Stimulated activated CD4-positive, alpha-beta T cell treated with anti-CD3 and anti-CD28 coated beads, Interleukin-2, amount 100 ng/mL, for 4 hours (primary cell): ENCODE results near the gene NANP.
"Not testable (repeated sequence)": the region's sequence is repeated elsewhere in the genome, so short reads cannot be mapped to it uniquely, and the experiment has no call there.

Source experiments
- DNase-seq: peaks from one replicate; pipeline ENCODE4 v3.0.0-alpha.2; 2020; ENCODE audit warnings: low read depth

NANP gene

DNA sequence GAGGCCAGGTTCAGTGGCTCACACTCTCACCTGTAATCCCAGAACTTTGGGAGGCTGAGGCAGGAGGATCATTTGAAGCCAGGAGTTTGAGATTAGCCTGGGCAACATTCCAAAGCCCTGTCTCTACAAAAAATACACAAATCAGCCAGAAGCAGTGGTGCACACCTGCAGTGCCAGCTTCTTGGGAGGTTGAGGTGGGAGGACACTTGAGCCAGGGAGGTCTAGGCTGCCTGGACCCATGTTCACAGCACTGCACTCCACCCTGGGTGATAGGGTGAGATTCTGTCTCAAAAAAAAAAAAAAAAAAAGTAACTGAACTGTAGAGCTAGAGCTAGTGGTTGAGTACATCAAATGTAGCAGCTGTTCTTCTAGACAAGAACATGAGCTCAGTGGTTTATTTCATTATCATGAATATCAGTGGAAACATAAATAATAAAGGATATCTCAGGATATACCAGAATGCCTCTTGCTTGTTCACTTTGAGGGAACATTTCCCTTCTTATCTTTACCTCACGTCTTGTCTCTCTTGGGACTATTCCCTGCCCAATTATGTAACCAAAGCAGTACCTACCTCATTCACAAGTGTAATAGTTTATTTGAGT is 17.6 kb downstream of the NANP start:
- DNase-seq: no peak

DNA sequence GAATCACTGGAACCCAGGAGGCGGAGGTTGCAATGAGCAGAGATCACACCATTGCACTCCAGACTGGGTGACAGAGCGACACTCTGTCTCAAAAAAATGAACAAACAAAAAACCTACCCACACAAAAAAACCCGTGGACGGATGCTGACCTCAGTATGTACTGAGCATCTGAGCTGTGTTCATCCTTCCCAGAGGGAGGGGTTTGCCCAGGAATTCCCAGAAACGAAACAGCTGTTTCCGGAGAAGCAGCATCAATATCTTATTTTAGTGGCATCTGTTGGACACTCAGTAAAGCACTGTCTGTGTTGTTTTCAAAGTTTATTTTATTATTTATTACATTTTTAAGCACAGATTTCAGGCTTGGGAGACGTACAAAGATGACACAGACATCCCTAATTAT is 18.7 kb downstream of the NANP start:
- no peak for DNase-seq

DNA sequence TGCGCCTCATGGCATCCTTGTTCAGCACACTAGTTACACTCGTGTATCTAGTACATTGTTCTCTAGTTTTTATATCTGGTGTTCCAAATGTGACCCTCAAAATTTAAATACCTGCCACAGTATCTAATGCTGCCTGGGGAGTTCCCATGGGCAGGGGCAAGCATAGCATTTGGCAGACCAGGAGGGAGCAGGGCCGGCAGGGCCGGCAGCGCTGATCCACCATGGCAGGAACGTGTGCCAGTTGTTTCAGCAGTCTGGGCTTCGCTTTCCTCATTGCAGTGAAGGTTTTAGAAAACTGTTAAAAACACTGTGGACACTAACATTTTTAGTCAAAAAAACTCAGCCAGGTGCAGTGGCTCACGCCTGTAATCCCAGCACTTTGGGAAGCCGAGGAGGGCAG is 19.2 kb downstream of the NANP start:
- DNase-seq: no peak

DNA sequence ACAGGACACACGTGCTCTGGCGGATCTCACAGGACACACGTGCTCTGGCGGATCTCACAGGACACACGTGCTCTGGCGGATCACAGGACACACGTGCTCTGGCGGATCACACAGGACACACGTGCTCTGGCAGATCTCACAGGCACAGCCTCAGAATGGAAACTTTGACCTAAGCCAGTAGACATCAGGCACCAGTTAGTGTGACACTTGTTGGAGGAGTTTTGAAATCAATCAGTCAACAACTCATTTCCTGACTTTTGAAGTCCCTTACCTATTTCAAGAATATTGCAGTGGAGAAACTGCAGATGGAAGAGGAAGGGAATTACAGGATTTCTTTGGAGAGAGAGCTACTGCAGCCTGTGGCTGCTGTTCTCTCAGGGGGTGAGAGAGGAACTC is 20.9 kb downstream of the NANP start:
- not testable (repeated sequence) for DNase-seq

DNA sequence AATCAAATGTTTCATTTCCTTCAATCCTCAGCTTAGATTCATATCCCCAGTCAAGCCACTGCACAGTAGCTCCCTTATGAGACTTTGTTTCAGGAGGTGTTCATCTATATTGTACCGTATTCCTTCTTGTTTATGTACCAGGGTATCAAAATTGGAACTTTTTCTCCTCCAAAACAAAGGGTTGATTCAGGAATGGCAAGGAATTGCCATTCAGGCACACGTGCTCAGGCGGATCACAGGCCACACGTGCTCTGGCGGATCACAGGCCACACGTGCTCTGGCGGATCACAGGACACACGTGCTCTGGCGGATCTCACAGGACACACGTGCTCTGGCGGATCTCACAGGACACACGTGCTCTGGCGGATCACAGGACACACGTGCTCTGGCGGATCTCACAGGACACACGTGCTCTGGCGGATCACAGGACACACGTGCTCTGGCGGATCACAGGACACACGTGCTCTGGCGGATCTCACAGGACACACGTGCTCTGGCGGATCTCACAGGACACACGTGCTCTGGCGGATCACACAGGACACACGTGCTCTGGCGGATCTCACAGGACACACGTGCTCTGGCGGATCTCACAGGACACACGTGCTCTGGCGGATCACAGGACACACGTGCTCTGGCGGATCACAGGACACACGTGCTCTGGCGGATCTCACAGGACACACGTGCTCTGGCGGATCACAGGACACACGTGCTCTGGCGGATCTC is 21.5 kb downstream of the NANP start:
- DNase-seq: not testable (repeated sequence)

DNA sequence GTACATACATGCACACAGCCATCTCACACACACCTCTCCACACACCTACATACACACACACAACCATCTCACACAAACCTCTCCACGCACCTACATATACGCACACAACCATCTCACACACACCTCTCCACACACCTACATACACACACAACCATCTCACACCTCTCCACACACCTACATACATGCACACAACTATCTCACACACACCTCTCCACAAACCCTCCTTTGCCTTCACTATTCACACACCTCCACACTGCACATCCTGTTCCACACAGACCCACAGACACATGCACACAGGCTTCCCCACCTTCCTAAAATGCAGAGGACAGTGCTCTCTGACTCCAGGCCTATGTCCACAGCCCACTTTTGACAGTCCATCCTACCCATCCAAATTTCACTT is 22.2 kb downstream of the NANP start:
- no peak for DNase-seq

DNA sequence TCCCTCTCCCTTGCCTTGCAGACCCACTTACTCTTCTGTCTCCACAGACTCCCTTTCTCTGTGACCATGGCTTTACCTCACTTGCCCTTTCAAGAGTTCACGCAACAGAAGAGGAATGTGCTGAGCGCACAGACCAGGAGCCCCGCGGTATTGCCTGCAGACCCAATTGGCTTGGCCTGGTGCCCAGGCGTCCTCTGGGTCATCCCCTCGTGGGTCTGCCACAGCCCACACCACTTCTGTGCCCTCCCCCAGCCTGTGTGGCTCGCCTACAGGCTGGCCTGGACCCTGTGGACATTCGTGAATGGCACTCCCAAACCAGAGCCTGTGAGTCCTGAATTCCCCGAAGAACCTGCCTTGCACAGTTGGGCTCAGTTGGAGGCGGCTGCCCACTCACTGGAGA is 23.2 kb downstream of the NANP start:
- no peak for DNase-seq

DNA sequence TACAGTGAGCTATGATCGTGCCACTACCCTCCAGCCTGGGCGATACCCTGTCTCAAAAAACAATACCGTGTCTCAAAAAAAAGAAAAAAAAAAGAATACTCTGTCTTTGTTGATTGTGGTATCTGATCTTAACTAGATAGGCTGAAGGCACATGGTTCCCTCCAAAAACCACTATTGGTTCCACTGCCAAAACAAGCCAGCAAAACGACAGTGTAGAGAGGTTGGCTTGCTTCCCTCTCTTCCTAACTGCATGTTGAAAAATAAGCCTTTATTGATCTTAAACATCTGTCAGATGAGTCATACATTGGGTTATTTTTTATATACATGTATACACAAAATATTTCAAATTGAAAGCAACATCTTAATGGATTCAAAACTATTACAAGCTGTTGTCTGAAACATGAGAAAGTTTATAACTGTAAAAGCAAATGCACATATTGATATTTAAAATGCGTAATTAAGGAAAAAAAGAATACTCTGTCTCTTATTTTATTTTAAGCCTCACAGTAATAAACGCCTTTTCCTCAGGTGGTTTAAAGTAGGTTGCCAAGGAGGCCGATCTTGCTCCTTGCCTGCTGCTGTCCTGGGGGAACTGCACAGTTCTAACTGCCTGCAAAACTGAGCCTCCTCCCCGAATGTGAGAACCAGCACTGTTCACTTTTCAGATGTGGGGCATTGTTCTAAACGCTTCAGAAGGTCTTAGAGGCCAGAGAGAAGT is 31.5 kb downstream of the NANP start:
- no peak for DNase-seq

DNA sequence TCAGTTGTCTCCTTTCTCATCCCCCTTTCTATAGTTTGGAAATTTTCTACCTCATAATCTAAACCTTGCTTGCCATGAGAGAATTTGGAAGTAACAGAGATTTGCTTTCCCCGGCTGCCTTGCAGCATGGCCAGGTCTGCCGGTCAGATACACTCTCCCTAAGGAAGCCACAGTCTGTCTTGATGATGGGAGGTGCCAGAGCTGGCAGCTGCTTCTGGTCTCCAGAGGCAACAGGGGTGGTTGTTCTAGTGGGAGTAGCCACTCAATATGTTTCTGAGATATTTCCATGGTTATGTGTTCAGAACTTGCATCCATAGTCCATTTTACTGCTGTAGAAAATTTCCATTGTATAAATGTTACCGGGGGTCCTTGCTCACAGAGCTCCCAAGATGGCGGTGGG is 33.0 kb downstream of the NANP start:
- DNase-seq: not testable (repeated sequence)

DNA sequence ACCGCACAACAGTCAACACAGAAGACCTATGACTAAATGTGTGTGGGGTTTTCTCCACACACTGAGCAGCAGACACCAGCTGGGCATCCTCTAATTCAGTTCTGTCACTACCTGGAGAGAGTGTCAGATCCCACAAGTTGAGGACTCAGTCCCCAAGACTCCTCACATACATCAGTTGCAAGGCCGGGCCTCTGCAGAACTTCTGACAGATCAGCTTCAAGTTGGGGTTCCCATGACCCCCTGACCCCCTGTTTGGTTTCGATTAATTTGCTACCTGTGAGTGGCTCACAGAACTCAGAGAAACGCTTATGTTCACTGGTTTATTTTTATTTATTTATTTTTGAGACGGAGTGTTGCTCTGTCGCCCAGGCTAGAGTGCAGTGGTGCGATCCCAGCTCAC is 35.3 kb downstream of the NANP start:
- no peak for DNase-seq

DNA sequence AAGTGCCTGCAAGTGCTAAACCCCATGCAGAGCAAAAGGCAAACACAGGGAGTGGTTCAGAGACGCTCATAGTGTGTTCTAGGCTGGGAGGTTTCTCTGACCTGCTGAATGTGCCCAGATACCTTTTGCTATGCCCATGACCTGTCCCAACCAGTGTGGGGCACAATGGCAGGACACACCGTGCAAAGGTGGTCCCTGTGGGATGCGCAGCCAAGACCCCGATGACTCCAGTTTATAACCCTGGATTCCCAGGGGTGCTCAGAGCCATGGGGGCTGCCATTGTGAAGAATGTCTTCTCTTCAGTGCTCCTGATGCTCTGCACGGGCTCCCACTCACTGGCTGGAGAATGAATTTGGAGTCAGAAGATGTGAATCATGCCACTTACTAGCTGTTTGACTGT is 36.3 kb downstream of the NANP start:
- no peak for DNase-seq

DNA sequence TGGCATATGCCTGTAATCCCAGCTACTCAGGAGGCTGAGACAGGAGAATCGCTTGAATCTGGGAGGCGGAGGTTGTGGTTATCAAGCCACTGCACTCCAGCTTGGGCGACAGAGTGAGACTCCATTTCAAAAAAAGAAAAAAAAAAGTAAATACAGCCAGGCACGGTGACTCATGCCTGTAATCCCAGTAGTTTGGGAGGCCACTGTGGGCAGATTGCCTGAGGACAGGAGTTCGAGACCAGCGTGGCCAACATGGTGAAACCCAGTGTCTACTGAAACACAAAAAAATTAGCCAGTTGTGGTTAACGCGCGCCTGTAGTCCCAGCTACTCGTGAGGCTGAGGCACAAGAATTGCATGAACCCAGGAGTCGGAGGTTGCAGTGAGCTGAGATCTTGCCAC is 36.9 kb downstream of the NANP start:
- DNase-seq: no peak

DNA sequence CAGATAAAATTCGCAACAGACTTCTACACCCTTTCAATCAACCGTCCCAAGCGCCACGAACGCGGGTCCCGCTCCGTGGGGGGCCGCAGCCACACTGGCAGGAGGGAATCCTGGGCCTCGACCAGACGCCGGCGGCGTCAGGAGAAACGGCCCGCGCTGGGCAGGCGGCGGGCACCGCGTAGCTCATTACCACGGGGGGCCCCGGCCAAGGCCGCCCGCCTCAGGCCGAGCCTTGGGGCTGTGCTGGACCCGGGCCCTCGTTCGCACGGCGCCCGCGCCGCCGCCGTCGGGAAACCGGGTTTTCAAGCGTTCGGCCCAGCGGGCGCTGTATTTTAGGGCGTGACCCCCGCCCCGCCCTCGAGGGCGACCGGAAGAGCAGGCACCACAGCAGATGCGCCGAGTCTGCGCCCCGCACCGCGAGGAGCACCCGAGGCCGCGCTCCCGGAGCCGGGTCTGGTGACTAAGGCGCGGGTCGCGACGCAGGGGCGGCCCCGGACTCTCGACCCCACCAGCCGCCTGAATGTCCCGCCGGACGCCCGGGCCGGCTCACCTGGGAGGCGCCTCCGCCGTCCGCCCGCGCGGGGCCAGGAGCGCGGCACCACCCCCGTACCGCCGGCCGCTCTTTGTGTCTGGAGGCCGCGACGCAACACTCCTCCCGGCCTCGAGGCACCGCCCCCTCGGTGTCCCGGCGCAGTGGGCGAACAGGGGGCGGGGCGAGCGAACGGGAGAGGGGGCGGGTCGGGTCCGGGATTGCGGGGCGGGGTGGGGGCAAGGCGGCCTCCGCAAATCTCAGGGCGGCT is 38.7 kb downstream of the NANP start, which contains the start of gene NINL:
NINL (minus strand) TSS at position 627 of the 800 bp plus-strand sequence. CDS start 58,944 bp downstream, outside the sequence.
- peak; percentile 31 for DNase-seq

DNA sequence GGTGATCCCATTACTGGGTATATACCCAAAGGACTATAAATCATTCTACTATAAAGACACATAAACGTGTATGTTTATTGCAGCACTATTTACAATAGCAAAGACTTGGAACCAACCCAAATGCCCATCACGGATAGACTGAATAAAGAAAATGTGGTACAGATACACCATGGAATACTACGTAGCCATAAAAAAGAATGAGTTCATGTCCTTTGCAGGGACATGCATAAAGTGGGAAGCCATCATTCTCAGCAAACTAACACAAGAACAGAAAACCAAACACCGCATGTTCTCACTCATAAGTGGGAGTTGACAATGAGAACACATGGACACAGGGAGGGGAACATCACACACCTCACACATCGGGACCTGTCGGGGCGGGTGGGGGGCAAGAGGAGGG is 40.2 kb downstream of the NANP start:
- not testable (repeated sequence) for DNase-seq

DNA sequence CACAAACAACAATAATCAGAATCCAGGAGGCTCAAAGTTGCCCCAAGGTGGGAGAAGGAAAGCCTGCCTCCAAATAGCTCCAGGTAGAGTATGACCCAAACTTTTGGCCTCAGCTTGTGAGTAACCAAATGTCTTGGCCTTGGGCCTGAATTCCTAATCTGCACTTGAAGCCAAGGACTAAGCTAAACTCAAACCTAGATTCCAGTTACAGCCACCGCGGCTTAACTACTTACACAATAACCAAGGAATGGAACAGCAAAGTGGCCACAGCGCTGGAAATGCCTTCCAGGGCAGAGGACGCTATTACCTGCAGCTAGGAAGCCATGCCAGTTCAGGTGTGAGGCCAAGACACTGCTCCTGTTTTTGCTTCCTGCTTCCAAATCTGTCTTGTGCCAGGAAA is 43.1 kb downstream of the NANP start:
- no peak for DNase-seq

DNA sequence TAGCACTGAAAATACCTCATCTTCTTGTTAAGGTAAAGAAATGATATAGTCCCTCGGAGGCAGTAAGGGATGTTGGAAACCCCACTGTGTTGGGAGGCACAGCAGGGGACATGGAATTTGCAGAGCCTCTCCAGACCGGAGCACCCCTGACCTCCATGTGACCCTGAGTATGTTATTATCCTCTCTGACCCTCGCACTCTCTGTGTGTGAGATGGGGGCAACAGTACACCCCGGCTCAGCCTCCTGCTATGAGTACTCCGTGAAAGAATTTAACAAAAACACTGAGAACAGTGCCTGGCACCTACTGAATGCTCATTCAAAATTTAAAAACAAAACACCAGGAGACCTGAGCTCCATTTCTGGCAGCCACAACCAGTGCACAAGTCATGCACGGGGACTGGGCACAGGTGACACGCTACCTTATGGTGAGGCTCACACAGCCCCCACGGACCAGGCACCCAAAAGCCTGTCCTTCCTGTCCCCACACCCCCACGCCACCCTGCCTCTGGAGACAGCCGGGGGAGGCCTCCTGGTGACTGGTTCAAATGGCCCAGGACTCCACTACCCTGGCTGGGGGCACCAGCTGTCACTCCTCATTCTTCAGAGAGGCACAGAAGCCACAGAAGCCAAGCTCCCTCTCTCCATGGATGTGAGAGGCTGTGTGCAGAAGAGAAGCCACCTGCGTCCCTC is 44.6 kb downstream of the NANP start:
- no peak for DNase-seq

DNA sequence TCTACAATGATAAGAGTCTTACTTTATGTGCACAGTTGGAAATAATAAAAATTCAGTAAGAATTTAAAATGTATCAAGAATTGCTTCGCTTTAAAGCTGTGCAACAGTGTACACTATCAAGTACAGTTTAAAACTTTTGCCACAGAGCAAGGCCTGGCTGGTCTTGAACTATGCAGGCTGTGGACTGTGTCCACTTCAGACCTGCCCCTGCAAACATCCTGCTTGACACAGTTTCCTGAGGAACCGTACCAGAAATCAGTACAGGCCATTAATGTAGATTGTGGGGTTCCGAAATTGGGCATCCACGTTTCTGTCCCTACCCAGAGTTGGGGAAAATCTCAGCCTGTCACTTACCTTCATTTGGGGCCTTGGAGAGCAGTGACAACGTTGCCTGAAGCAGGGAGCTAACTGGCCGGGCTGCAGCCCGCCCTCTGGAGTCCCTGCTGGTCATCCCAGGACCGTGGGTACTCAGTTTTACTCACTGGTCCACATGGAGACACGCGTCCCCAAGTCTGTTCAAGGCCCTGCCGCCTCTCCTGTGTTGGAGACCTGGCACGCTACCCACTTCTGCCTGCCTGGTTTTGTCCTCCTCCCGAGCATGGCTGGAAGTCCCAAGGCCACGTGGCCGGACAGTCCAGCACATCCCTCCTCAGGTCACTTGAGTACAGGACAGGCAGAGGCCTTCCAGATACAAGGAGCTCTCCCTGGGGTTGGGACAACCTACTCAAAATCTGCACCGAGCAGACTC is 46.9 kb downstream of the NANP start:
- no peak for DNase-seq

DNA sequence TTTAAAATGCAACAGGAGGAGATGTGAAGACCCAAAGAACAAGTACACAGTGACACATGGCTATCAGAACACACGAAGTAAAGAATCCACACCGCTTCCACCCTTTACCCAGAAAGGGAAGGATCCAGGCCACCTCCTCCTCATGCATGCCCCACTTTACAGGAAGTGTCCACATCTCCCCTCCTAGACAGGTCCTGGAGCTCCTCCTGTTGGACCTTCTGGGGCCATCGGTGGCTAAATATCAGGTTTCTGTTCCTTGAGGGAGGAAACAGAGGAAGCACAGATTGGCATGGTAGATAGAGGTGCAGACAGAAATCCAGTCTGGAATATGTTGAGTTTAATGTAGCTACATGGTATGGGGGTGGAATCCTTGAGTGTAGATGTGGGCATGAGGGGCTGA is 49.4 kb downstream of the NANP start:
- no peak for DNase-seq

DNA sequence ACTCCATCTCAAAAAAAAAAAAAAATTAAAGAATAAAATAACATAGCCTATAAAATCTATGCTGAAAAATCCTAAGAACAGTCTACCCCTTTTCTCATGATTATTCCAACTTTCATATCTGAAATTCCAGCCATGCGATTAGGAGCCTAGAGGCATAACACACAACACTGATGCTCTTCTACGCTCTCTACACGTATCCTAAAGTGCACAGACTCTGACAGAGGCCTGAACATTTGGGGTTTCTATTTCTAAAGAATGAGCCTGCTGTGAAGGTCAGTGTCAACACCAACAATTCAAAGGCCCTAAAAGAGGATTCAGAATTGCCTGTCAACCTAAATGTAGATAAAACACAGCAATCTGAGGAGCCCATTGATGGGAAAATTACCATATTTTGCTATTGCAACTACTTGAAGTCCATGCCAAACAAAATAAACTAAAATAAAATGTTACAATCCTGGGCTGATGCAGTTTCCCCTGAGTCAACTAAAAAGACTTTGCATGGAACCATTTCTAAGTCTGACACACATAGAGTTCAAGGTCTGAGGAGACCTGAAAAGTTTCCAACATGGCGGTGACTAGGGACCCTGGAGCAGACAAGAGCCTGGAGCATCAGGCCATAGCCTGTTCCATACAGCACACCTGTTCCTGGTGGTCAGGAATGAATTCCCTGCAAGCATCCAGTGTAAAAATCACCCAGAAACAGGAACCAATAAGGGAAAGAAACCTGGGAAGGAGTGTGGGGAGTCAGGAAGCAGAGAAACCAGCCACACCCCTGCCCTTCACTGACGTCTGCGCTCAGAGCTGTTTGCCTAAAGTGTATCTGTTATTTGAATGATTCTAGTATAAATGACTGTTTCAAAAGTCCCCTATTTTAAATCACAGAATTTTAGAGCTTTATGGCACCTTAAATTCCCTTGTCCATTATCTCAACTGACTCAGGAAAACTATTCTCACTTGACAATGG is 50.2 kb downstream of the NANP start:
- DNase-seq: no peak

DNA sequence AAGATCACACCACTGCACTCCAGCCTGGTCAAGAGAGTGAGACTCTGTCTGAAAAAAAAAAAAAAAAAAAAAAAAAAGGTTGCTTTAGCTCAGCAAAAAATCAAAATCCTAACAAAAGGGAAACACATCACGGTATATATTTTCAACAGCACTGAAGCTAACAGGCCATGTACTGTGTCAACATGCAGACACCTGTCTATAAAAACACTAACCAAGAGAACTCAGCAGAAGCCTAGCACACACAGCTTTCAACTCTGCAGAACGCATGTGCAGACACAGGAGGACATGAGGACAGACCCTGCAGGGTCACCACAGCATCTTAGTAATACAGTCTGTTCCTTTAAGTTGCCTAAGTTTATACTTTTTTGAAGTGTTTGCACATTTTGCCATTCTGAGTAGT is 52.0 kb downstream of the NANP start:
- no peak for DNase-seq
